HG03521 (cell line): ENCODE measurements around the gene COL5A1.

ENCODE experiments used
- ATAC-seq: cut with Tn5 transposase; IDR thresholded peaks from one replicate; pipeline ENCODE4 v1.9.1; 2021; ENCODE audit warnings: mild to moderate bottlenecking, moderate library complexity; ENCODE audit not compliant: unreplicated experiment

Gene COL5A1

DNA sequence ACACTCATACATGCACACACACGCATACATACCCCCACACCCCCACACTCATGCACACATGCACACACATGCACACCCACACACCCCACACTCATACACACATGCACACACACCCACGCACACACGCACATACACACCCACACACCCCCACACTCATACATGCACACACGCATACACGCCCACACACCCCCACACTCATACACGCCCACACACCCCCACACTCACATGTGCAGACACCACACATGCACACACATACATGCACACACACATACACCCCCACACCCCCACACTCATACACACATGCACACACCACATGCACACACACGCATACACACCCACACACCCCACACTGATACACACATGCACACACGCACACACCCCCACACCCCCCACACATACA lies 118.3 kb downstream of the COL5A1 start:
- no peak for ATAC-seq

DNA sequence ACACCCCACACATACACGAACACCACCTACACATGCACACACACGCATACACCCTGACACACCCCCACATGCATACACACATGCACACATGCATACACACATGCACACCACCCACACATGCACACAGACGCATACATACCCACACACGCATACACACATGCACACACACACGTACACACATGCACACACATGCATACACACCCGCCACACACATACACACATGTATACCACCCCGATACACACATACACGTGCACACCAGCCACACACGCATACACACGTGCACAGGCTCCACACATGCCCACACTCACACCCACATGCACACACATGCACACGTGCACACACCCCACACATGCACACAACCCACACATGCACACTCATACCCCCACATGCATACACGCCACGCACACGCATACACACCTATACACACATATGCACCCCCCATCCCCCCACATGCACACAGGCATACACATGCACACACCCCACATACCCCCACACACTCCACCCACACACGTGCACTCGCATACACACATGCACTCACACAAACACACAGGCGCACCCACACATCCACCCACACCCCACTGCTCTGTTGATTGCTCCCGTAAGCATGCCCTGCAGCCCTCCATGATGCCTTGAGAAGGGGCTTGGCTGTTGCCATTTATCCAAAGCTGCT lies 119.3 kb downstream of the COL5A1 start:
- ATAC-seq, result no peak

DNA sequence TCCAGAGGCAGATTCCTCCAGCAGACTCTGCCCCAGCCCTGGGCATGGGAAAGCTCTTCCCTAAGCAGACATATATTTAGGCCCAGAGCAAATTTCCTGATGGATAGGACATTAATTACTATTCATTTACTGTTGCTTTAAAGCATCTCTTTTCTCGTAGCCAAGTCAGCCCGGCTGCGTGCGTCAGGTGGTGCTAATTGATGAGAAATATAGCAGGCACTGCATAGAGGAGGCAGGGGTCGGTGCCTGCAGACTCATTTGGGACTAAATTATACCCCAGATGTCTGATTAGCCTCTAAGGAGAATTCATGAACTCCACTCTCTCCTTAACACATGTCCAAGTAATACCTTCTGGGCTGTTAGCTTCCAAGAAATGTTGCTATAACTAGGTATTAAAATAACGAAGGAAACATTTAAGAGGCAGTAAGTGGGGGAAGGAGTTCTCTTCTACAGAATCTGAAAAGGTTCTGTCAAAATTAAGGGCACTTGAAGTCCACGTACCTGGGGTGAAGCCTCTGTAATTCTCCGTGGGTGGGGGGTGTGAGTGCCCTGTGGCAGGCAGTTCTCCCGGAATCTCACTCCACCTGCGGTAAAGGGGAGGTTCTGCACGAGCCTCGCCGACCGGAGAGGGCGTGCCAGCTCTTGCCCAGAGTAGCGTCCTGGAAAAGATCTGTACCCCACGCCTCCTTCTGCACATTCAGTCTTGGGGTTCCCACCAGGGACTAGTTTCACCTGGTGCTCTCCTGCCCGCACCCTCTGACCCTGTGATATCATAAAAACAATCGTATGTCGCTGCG lies 123.1 kb downstream of the COL5A1 start:
- ATAC-seq, result no peak

- no peak for ATAC-seq
Measured at GRCh38 chr9:134765785-134766184, 124.2 kb downstream of the COL5A1 start.

DNA sequence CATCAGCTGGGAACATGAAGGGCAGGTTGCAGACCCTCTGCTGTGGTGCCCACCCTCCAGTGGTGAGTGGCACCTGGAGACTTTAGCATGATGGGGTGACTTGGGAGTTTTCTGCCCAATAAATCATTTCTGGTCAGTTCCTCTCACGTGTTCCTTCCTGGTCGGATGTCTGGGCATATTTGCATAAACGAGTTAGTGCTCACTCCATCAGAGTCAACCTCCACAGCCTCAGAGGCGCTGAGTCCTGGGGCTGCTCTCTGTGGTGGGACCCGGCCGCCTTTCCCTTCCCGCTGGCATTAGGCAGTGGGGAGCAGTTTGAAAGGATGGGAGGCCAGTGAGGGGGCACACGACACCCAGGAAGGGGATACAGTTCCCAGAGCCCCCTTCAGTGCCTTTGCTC lies 125.0 kb downstream of the COL5A1 start:
- no peak for ATAC-seq

DNA sequence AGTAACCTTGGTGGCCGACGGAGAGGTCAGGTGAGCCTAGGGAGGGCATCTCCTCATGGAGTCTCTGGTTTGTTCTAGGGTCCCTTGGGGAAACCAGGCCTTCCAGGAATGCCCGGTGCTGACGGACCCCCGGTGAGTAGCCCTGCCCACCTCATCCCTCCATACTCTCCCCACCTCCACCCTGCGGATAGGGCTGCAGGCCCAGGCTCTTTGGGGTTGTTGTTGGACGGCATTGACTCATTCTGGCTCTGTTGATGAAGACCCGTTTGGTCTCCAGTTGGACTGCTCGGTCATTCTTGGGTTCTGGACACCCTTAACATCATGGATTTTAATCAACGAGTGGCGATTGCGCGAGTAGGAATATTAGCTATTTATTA lies 126.7 kb downstream of the COL5A1 start:
- no peak for ATAC-seq

- ATAC-seq, result no peak
Measured at GRCh38 chr9:134768709-134769351, 127.2 kb downstream of the COL5A1 start.

GRCh38 chr9:134770972-134771971 lies 129.7 kb downstream of the COL5A1 start:
- no peak for ATAC-seq

GRCh38 chr9:134772331-134772730 lies 130.7 kb downstream of the COL5A1 start:
- no peak for ATAC-seq

- ATAC-seq, result no peak
Measured at GRCh38 chr9:134773842-134774241, 132.2 kb downstream of the COL5A1 start.

- ATAC-seq, result no peak
Measured at GRCh38 chr9:134774410-134774809, 132.8 kb downstream of the COL5A1 start.

- no peak for ATAC-seq
Measured at GRCh38 chr9:134775081-134775951, 133.7 kb downstream of the COL5A1 start.

- ATAC-seq, result no peak
Measured at GRCh38 chr9:134776080-134776796, 134.6 kb downstream of the COL5A1 start.

- ATAC-seq, result no peak
Measured at GRCh38 chr9:134777153-134777552, 135.6 kb downstream of the COL5A1 start.

DNA sequence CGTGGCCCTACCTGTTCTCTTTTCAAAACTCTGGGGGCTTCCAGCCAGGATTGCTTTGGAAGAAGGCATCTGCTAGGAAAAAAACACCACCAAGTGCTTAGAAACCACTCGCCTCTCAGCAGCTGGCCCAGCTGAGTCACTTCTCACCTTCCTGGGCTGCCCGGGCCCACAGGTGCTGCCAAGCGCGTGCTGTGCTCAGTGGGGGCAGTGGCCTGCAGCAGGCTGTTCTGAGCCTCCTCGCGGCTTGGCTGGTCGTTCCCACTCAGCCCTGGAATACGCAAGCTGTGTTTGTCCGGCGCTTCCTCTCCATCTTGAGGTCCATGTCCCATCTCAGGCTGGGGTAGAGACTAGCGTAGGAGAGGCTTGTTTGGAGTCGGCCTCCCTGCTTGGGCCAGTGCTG lies 136.6 kb downstream of the COL5A1 start:
- ATAC-seq, result no peak

DNA sequence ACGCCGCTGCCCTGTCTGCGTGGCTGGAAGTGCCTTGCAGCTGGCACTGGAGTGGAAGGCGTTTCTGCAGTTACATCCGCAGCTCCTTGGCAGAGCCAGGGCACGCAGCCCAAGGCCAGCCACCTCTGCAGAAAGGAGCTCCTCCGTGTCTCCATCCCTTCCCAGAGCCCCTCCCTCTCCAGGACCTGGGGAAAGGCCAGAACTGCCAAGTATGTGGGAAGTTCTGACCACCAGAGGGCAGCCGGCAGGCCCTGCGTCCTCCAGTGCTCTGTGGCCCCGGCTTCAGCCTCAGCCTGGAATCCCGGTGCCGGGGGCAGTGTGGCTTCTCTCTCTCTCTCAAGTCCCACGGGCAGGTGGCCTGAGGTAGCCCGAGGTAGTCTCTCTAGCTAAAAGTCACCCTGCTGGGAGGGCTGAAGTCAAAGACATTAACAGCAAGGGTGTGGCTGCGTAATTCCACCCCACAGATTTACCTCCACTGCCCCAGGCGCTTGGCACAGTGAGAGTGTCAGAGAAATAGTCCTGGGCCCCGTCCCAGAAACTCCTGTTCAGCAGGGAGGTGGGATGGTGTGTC lies 137.3 kb downstream of the COL5A1 start:
- no peak for ATAC-seq

DNA sequence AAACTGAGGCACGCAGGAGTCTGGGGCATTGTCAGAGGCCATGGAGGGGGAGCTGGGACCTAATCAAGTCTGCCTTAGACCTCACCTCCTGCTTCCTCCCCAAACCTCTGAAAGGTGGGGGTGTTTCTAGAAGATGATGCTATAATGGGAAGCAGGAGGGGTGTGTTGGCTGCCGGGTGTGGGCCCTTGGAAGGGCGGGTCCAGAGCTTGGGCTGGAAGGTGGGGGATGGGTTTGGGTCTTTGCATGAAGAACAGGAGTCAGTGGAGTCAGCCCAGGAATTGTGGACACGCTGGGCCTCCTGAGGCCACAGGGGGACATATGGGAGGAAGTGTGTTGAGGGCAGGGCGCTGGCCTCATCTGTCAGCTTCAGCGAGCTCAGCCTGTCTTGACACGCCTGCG lies 138.0 kb downstream of the COL5A1 start:
- no peak for ATAC-seq

- ATAC-seq, result no peak
Measured at GRCh38 chr9:134781591-134782302, 140.1 kb downstream of the COL5A1 start.
